Nephron progenitor cell (in vitro differentiated cells): ENCODE measurements around the gene ARAF.

Source experiments
- DNase-seq: peaks from one replicate; pipeline ENCODE4 v3.0.0; 2021
- H3K27ac Mint-ChIP-seq: 2 replicates; pipeline ENCODE4 v1.8.0; 2021; ENCODE audit warnings: mild to moderate bottlenecking, moderate library complexity, mixed read lengths
- H3K27me3 Mint-ChIP-seq: 2 replicates; pipeline ENCODE4 v1.8.0; 2021; ENCODE audit warnings: mild to moderate bottlenecking, low read depth, mixed read lengths; ENCODE audit not compliant: poor library complexity
- H3K36me3 Mint-ChIP-seq: 2 replicates; pipeline ENCODE4 v1.8.0; 2021; ENCODE audit warnings: low read depth, mixed read lengths
- H3K4me1 Mint-ChIP-seq: 2 replicates; pipeline ENCODE4 v1.8.0; 2021; ENCODE audit warnings: mixed read lengths
- H3K4me3 Mint-ChIP-seq: 2 replicates; pipeline ENCODE4 v1.8.0; 2021; ENCODE audit warnings: mild to moderate bottlenecking, moderate library complexity, mixed read lengths
- H3K9me3 Mint-ChIP-seq: 2 replicates; pipeline ENCODE4 v1.8.0; 2021; ENCODE audit warnings: mild to moderate bottlenecking, moderate library complexity, mixed read lengths
- TF ChIP-seq, protein P1 (sequence below): fragments of 200-600 bp; sonication (generic); IDR thresholded peaks from 2 replicates; pipeline ENCODE4 v1.5.0; 2021; ENCODE audit warnings: antibody characterized with exemption

ARAF gene

DNA sequence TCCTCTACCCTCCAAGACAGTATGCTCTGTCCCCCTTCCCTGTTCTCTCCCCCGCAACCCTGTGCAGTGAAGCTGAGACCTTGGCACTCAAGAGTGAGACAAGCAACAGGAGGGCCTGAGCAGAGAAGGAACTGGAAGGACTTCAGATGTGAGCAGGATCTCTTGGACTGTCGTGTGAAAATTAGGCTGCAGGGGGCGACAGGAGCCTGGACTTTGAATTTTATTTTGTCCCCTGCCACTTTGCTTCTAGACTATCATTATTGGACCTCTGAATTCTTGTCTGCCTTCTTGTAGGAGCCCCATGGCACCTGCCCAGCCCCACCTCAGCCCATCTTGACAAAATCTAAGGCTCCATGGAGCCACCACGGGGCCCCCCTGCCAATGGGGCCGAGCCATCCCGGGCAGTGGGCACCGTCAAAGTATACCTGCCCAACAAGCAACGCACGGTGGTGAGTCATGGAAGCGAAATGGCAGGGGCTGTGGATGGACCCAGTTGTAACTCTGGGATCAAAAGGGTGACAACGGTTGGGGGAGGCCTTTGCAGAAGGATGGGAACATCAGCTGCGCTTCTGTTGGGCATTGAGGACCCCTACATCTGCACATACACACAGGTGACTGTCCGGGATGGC lies 1.7 kb downstream of the ARAF start:
- peaks cover 26% of the 10 kb centered on the region for H3K36me3 Mint-ChIP-seq
- peaks cover 64% of the 10 kb centered on the region for H3K9me3 Mint-ChIP-seq
- H3K27ac Mint-ChIP-seq, result peak overlapping the region; percentile 81
- DNase-seq, result no peak
- peak overlapping the region; percentile 81 for H3K4me3 Mint-ChIP-seq
- TF ChIP-seq, protein P1, sequence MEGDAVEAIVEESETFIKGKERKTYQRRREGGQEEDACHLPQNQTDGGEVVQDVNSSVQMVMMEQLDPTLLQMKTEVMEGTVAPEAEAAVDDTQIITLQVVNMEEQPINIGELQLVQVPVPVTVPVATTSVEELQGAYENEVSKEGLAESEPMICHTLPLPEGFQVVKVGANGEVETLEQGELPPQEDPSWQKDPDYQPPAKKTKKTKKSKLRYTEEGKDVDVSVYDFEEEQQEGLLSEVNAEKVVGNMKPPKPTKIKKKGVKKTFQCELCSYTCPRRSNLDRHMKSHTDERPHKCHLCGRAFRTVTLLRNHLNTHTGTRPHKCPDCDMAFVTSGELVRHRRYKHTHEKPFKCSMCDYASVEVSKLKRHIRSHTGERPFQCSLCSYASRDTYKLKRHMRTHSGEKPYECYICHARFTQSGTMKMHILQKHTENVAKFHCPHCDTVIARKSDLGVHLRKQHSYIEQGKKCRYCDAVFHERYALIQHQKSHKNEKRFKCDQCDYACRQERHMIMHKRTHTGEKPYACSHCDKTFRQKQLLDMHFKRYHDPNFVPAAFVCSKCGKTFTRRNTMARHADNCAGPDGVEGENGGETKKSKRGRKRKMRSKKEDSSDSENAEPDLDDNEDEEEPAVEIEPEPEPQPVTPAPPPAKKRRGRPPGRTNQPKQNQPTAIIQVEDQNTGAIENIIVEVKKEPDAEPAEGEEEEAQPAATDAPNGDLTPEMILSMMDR, result peak; percentile 30
- H3K4me1 Mint-ChIP-seq, result peaks cover 39% of the 10 kb centered on the region
- H3K27me3 Mint-ChIP-seq, result no peaks in the 10 kb centered on the region

DNA sequence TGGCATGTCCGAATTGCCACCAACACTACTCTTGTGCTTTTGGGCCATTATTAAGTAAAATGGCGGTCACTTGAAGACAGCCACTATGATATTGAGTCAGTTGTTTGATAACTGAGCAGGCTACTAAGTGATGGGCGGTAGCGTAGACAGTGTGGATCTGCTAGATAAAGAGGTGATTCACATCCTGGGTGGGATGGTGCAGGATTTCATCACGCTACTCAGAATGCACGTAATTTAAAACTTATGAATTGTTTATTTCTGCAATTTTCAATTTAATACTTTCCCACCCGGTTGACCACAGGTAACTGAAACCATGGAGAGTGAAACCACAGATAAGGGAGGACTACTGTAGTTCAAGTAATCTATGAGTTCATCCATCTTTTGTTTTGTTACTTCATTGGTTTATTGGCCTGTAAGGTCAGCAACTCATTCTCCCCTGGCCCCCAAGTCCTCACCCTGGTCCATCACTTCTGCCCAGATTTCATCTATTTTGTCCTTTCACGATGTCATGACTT lies 2.9 kb downstream of the ARAF start:
- peaks cover 64% of the 10 kb centered on the region for H3K9me3 Mint-ChIP-seq
- H3K27me3 Mint-ChIP-seq, result no peaks in the 10 kb centered on the region
- TF ChIP-seq, protein P1, result no peak

DNA sequence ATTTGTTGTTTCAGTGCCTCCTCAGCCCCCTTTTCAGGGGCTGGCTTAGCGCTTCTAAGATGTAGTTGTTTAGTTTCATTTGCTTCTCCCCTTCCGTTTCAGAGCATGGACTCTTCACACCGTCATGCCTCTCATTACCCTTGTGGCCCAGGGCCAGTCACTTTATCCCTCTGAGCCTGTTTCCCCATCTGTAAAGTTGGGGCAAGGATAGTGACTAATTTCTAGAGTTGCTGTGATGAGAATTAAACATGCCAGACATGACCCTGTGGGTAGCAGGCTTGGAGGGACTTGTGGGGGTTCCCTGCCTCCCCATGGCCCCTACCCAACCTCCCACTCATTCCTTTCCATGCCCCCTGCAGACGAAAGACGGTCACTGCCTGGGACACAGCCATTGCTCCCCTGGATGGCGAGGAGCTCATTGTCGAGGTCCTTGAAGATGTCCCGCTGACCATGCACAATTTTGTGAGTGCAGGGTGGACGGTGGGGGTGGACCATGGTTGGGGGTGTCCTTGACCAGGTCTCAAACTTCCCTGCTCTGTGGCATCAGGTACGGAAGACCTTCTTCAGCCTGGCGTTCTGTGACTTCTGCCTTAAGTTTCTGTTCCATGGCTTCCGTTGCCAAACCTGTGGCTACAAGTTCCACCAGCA lies 3.6 kb downstream of the ARAF start:
- Mint-ChIP-seq H3K27ac (no peak overlapping the region), H3K4me3 (peak overlapping the region; percentile 24), H3K4me1 (peaks cover 36% of the 10 kb centered on the region), H3K27me3 (no peaks in the 10 kb centered on the region), H3K9me3 (peaks cover 69% of the 10 kb centered on the region), H3K36me3 (peaks cover 37% of the 10 kb centered on the region)
- no peak for DNase-seq
- TF ChIP-seq, protein P1, result no peak

More for the DNA sequence above, 2.9 kb downstream of the ARAF start:
- DNase-seq, result no peak
- Mint-ChIP-seq H3K4me1 (peaks cover 39% of the 10 kb centered on the region), H3K36me3 (peaks cover 31% of the 10 kb centered on the region), H3K27ac (no peak overlapping the region), H3K4me3 (peak overlapping the region; percentile 64)

DNA sequence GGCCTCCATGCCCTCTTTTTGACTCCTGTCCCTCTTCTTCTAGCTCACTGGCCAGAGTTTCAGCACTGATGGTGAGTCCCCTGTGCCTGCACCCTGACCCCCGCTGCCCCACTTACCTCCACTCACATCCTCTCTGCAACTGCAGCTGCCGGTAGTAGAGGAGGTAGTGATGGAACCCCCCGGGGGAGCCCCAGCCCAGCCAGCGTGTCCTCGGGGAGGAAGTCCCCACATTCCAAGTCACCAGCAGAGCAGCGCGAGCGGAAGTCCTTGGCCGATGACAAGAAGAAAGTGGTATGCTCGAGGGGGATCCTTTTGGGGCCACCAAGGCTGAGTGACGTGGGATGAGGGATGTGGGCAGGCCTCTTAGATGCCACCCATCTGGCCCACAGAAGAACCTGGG lies 5.8 kb downstream of the ARAF start:
- DNase-seq, result no peak
- Mint-ChIP-seq H3K4me3 (no peak overlapping the region), H3K36me3 (peaks cover 54% of the 10 kb centered on the region), H3K27ac (no peak overlapping the region), H3K4me1 (peaks cover 26% of the 10 kb centered on the region), H3K9me3 (peaks cover 70% of the 10 kb centered on the region), H3K27me3 (no peaks in the 10 kb centered on the region)
- TF ChIP-seq, protein P1, result no peak

DNA sequence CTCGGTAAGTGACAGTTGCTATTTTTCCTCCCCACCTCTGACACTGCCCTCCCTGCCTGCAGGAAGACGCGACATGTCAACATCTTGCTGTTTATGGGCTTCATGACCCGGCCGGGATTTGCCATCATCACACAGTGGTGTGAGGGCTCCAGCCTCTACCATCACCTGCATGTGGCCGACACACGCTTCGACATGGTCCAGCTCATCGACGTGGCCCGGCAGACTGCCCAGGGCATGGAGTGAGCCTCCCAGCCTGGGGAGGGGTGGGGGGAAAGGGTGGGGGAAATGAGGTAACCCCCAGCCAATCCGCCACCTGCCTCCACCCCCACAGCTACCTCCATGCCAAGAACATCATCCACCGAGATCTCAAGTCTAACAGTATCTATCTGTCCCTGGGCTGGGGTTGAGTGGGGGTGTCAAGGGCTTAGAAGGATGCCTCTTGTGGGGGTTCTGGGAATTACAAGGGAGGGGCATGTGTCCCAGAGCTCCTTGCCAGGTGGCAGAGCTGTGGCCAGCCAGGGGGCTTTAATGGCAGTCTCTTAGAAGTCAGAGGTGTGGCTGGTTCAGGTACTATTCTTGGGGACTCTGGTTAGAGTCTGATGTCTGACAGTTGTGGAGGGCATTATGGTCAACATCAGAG lies 7.8 kb downstream of the ARAF start:
- Mint-ChIP-seq H3K27ac (no peak overlapping the region), H3K4me1 (peaks cover 30% of the 10 kb centered on the region), H3K4me3 (no peak overlapping the region), H3K9me3 (peaks cover 72% of the 10 kb centered on the region), H3K36me3 (peaks cover 56% of the 10 kb centered on the region), H3K27me3 (no peaks in the 10 kb centered on the region)
- peak; percentile 24 for DNase-seq
- TF ChIP-seq, protein P1, result peak; percentile 23
